Gastrocnemius medialis (tissue), 4 donors: ENCODE data around the gene THSD4.

ENCODE experiments used
- POLR2A ChIP-seq, 2 donors: fragments of 450-650 bp; IDR thresholded peaks; one replicate each; pipeline ENCODE4 v1.6.1; 2017; ENCODE audit warnings: antibody characterized with exemption in 2 of 2, mild to moderate bottlenecking in 2 of 2, moderate library complexity in 2 of 2
- TF ChIP-seq, protein P1 (sequence below), 5 experiments: fragments of 450-650 bp in 3 of 5; fragments of 200-600 bp in 2 of 5; sonication (generic) in 2 of 5; IDR thresholded peaks in 4 of 5; conservative IDR thresholded peaks in 1 of 5; 1 replicate in 4 of 5; 2 replicates in 1 of 5; pipeline ENCODE4 v1.5.1; 2016 to 2019; ENCODE audit warnings: antibody characterized with exemption in 5 of 5, mild to moderate bottlenecking in 3 of 5, moderate library complexity in 3 of 5

DNA sequence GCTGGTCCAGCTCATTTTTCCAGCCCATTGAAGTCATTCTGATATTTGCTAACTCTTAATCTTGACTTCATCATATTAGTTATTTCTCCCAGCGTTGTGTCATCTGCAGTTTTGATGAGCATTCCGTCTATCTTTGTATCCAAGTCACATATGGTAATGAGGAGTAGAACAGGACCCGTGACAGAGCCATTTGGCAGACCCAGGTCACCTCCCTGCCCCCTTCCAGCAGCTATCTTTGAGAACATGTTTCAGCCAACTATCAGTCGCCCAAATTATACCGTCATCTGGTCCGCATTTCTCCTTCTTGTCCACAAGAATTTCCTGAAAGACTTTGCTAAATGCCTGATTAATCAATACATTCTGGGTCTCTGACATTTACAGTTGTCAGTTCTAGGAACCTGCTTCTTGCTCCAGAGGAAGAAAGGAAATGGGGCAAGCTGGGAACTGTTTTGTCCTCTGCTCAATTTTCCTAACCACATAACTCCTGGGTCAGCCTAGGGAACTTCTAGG lies 347.9 kb downstream of the THSD4 start:
- no peak for TF ChIP-seq POLR2A (IDR thresholded peaks at IDR 0.05)
- TF ChIP-seq, protein P1, sequence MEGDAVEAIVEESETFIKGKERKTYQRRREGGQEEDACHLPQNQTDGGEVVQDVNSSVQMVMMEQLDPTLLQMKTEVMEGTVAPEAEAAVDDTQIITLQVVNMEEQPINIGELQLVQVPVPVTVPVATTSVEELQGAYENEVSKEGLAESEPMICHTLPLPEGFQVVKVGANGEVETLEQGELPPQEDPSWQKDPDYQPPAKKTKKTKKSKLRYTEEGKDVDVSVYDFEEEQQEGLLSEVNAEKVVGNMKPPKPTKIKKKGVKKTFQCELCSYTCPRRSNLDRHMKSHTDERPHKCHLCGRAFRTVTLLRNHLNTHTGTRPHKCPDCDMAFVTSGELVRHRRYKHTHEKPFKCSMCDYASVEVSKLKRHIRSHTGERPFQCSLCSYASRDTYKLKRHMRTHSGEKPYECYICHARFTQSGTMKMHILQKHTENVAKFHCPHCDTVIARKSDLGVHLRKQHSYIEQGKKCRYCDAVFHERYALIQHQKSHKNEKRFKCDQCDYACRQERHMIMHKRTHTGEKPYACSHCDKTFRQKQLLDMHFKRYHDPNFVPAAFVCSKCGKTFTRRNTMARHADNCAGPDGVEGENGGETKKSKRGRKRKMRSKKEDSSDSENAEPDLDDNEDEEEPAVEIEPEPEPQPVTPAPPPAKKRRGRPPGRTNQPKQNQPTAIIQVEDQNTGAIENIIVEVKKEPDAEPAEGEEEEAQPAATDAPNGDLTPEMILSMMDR (IDR thresholded peaks at IDR 0.05 in 4 of 5, conservative IDR thresholded peaks at IDR 0.05 in 1 of 5) = no peak
